Central memory CD8-positive, alpha-beta T cell (primary cell): ENCODE results near the gene DAAM1.

Experiments
- ATAC-seq: fragments of 150-1000 bp; cut with Tn5 transposase; replicated peaks from 2 replicates; pipeline ENCODE4 v1.10.0; 2022; ENCODE audit warnings: mild to moderate bottlenecking, moderate FRiP score, moderate number of reproducible peaks; ENCODE audit not compliant: poor library complexity, severe bottlenecking; ENCODE audit errors: extremely low read depth
- DNase-seq, 2 donors: peaks; one replicate each; pipeline ENCODE4 v3.0.0; 2021; ENCODE audit warnings: low spot score in 2 of 2
- H3K27ac Mint-ChIP-seq: one replicate; pipeline ENCODE4 v1.8.0; 2022; ENCODE audit warnings: low read depth, mild to moderate bottlenecking, moderate library complexity, mixed read lengths
- H3K27me3 Mint-ChIP-seq: one replicate; pipeline ENCODE4 v1.8.0; 2022; ENCODE audit warnings: mixed read lengths
- H3K36me3 Mint-ChIP-seq: one replicate; pipeline ENCODE4 v1.8.0; 2022; ENCODE audit warnings: mild to moderate bottlenecking, moderate library complexity, mixed read lengths; ENCODE audit not compliant: insufficient read depth
- H3K4me1 Mint-ChIP-seq: one replicate; pipeline ENCODE4 v1.8.0; 2022; ENCODE audit warnings: mixed read lengths
- H3K4me3 Mint-ChIP-seq: one replicate; pipeline ENCODE4 v1.8.0; 2022; ENCODE audit warnings: mild to moderate bottlenecking, moderate library complexity, mixed read lengths
- H3K9me3 Mint-ChIP-seq: one replicate; pipeline ENCODE4 v1.8.0; 2022; ENCODE audit warnings: mixed read lengths

DAAM1 gene

DNA sequence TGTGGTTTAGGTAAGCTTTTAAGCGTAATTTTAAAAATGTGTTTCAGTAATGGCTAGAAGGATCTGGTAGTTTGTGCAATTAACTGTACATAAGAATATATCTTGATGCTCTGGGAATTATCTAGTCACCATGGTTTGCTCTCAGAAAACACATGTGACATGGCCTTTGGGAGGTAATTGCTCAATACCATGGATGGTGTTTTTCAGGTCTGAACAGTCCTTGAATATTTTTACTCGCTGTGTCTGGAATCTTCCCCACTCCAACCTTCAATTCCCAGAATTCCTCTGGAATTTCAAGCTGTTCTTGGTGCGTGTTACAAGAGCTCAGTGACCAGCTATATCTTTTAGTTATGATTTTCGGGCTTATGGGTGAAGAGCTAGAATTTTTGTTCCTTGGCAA lies 85.3 kb downstream of the DAAM1 start:
- H3K27ac Mint-ChIP-seq, result no peak overlapping the region
- peaks cover 22% of the 10 kb centered on the region for H3K4me1 Mint-ChIP-seq
- no peaks in the 10 kb centered on the region for H3K27me3 Mint-ChIP-seq
- ATAC-seq, result no peak
- H3K9me3 Mint-ChIP-seq, result no peaks in the 10 kb centered on the region
- H3K4me3 Mint-ChIP-seq, result no peak overlapping the region
- H3K36me3 Mint-ChIP-seq, result no peaks in the 10 kb centered on the region
- no peak for DNase-seq

DNA sequence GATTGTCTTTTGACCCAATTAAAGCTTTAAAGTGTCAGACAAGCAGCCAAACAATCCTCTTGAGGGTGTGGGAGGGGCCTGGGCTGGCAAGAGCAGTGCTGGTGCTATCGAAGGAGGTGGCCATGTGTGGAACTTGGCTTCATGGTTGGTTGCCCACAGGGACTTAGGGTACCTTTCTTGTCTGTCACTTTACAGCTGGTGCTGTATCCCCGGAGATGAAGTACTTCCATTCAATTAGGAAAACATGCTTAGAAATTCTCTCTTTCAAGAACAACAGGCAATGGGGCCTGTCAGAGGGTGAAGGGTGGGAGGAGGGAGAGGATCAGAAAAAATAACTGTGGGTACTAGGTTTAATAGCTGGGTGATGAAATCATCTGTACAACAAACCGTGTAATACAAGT lies 86.5 kb downstream of the DAAM1 start:
- H3K9me3 Mint-ChIP-seq, result no peaks in the 10 kb centered on the region
- peak overlapping the region; percentile 12 for H3K4me3 Mint-ChIP-seq
- ATAC-seq (peak; percentile 62), DNase-seq (no peak)
- H3K27me3 Mint-ChIP-seq, result no peaks in the 10 kb centered on the region
- peak overlapping the region; percentile 54 for H3K27ac Mint-ChIP-seq
- H3K36me3 Mint-ChIP-seq, result no peaks in the 10 kb centered on the region
- peaks cover 22% of the 10 kb centered on the region for H3K4me1 Mint-ChIP-seq

DNA sequence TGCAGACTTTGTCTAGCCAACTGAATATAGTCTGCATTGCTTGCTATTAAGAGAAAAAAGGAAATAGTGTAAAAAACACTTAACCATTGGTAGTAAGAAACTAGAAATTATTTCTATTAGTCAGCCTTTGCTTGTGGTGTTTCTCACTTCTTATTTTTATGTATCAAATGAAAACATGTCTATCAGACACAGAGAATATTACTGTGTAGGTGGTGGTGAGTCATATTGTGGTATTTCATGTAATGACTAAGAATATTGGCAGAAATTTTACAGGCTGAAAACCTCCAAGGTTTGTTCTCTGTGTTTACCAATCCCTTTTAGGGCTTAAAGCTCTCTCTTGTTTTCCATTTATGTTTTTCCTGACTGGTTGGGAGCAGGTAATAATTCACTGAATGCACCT lies 87.2 kb downstream of the DAAM1 start:
- Mint-ChIP-seq H3K4me1 (peaks cover 22% of the 10 kb centered on the region), H3K4me3 (no peak overlapping the region), H3K9me3 (no peaks in the 10 kb centered on the region), H3K36me3 (no peaks in the 10 kb centered on the region), H3K27ac (peak overlapping the region; percentile 54), H3K27me3 (no peaks in the 10 kb centered on the region)
- DNase-seq, result no peak
- ATAC-seq, result peak; percentile 71

DNA sequence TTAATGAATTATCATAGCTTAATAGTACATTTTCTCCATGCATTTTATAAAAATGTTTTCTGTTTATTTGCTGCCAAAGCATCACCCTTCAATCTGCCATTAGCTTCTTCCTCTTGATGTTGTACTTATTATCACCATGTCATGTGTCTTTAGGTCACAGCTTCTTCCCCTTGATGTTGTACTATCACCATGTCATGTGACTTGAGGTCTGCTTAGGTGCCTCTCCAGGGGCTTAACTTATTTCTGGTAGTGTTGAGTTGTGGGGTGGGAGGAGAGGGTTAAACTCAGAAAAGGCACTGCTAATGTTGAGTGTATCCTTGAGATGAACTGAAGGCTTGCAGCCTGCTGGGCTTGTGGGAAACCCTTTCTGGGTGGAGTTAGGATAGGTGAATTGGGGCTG lies 87.8 kb downstream of the DAAM1 start:
- ATAC-seq, result no peak
- DNase-seq, result no peak
- Mint-ChIP-seq H3K27me3 (no peaks in the 10 kb centered on the region), H3K9me3 (no peaks in the 10 kb centered on the region), H3K36me3 (no peaks in the 10 kb centered on the region), H3K4me1 (peaks cover 22% of the 10 kb centered on the region), H3K27ac (peak overlapping the region; percentile 54), H3K4me3 (no peak overlapping the region)

DNA sequence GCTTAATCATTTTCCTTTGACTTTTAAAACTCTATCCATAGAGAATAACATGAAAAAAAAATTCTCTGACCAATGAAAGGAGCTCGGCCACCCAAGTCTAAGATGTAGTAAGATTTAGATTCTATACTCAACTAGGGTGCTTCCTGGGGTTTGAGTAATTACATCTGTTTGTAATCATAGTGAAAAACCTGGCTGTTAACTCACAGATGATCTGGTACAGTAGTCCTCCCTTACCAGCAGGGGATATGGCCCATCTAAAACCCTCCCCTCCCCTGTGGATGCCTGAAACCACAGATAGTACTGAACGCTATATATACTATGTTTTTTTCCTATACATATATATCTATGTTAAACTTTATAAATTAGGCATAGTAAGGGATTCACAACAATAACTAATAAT lies 89.2 kb downstream of the DAAM1 start:
- Mint-ChIP-seq H3K27me3 (no peaks in the 10 kb centered on the region), H3K36me3 (peaks cover 2% of the 10 kb centered on the region), H3K4me1 (peaks cover 22% of the 10 kb centered on the region), H3K27ac (no peak overlapping the region), H3K4me3 (no peak overlapping the region), H3K9me3 (no peaks in the 10 kb centered on the region)
- no peak for ATAC-seq
- no peak for DNase-seq

DNA sequence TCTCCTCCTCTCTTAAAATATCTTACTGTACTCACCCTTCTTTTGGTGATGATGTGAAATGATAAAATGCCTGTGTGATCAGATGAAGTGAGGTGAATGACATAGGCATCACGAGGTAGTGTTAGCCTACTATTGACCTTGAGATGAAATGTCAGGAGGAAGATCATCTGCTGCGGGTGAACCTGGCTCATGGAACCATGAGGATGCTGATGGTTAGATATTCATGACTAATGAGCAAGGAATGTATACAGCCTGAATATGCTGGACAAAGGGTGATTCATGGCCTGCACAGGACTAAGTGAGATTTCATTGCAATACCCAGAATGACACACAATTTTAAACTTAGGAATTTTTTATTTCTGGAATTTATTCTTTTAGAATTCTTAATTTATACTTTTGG lies 89.6 kb downstream of the DAAM1 start:
- no peak overlapping the region for H3K4me3 Mint-ChIP-seq
- H3K27ac Mint-ChIP-seq, result no peak overlapping the region
- no peaks in the 10 kb centered on the region for H3K9me3 Mint-ChIP-seq
- ATAC-seq (no peak), DNase-seq (no peak)
- peaks cover 2% of the 10 kb centered on the region for H3K36me3 Mint-ChIP-seq
- H3K4me1 Mint-ChIP-seq, result peaks cover 22% of the 10 kb centered on the region
- no peaks in the 10 kb centered on the region for H3K27me3 Mint-ChIP-seq

DNA sequence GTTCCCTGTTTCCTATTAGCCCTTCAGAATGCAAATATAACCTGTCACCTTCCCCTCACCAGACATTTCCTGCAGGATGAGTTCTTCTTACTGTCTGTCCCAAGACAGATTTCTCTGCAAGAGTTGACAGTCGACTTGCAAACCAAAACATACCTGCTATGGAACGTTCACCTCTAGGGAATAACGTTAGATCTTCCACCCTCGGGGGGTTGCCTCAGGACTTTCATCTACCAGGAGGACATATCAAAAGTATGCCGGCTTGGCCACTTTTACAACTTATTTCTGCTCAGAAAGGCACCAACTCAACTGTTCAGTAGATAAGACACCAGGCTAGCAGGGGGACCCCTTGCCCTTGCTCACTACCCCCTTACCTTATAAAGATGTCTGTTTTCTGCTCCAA lies 92.5 kb downstream of the DAAM1 start:
- Mint-ChIP-seq H3K9me3 (peaks cover 7% of the 10 kb centered on the region), H3K27ac (no peak overlapping the region), H3K4me3 (no peak overlapping the region), H3K27me3 (no peaks in the 10 kb centered on the region), H3K4me1 (peaks cover 6% of the 10 kb centered on the region), H3K36me3 (peaks cover 2% of the 10 kb centered on the region)
- DNase-seq, result no peak
- no peak for ATAC-seq

DNA sequence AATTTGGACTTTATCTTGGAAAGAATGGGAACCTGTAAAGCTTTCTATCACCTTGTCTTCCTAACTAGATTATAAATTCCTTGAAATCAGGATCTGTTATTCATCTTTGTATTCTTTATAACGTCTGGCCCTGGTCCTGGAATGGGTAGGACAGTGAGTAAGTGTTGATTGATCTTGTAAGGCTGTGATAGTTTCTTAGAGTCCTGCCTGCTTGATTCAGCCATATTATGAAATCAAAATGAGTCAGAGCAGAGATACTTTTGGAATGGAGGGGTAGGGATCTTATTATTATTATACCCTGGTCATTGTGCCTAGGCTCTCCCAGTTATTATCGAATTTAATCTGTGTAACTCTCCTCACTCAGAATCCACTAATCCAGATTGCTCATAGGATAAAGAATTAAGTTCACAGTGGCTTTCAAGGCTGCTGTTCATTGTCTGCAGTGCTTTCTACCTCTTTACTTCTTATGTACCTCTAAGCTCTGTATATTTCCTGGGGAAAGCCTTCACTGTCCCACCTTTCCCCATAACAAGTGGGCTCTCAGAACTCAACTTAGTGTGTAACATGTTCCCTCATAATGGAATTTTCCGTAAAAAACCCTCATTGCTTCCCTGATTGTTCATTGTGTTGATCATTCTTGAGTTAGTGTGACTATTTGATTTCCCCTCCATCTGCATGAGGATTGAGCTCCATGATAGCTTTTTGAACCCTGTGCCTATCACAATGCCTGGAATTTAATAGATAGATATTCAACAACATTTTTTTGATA lies 93.3 kb downstream of the DAAM1 start:
- no peak for DNase-seq
- H3K27me3 Mint-ChIP-seq, result no peaks in the 10 kb centered on the region
- H3K4me1 Mint-ChIP-seq, result no peaks in the 10 kb centered on the region
- H3K4me3 Mint-ChIP-seq, result no peak overlapping the region
- ATAC-seq, result no peak
- no peak overlapping the region for H3K27ac Mint-ChIP-seq
- peaks cover 9% of the 10 kb centered on the region for H3K9me3 Mint-ChIP-seq
- H3K36me3 Mint-ChIP-seq, result peaks cover 2% of the 10 kb centered on the region

DNA sequence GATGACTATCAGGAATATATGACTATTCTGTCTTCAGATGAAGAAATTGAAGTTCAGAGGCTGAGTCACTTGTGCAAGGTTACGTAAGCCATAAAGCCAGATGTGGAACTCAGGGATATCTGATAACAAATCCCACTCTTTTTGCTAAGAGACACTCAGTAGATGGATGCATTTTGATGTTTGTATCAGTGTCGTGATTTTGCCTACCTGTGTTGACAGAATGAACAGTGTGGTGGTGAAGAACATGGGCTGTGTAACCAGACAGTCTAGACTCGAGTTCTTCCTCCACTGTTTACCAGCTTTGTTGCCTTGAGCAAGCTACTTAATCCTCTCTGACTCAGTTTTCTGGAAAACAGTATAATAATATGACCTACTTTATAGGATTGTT lies 93.9 kb downstream of the DAAM1 start:
- peaks cover 2% of the 10 kb centered on the region for H3K36me3 Mint-ChIP-seq
- no peaks in the 10 kb centered on the region for H3K27me3 Mint-ChIP-seq
- no peak overlapping the region for H3K4me3 Mint-ChIP-seq
- no peak for ATAC-seq
- no peak overlapping the region for H3K27ac Mint-ChIP-seq
- H3K9me3 Mint-ChIP-seq, result peaks cover 9% of the 10 kb centered on the region
- H3K4me1 Mint-ChIP-seq, result no peaks in the 10 kb centered on the region
- DNase-seq, result no peak

DNA sequence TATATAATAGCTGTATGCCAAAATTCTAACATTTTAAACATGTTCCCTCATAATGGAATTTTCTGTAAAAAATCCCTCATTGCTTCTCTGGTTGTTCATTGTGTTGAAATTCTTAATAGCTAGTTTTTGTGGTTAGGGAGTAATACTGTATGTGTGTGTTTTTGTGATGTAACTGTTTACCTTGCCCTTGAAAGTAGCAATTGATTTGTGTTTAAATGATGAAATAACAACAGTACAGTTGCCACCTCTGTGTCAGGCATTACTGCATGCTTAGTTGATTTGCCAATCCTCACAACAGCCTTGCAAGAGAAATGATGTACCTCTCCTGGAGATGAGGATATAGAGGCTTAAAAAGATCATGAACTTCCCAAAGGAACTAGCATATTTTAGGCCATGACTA lies 94.9 kb downstream of the DAAM1 start:
- Mint-ChIP-seq H3K4me1 (no peaks in the 10 kb centered on the region), H3K36me3 (peaks cover 2% of the 10 kb centered on the region), H3K27me3 (no peaks in the 10 kb centered on the region), H3K27ac (no peak overlapping the region), H3K9me3 (peaks cover 9% of the 10 kb centered on the region), H3K4me3 (no peak overlapping the region)
- ATAC-seq, result no peak
- no peak for DNase-seq

DNA sequence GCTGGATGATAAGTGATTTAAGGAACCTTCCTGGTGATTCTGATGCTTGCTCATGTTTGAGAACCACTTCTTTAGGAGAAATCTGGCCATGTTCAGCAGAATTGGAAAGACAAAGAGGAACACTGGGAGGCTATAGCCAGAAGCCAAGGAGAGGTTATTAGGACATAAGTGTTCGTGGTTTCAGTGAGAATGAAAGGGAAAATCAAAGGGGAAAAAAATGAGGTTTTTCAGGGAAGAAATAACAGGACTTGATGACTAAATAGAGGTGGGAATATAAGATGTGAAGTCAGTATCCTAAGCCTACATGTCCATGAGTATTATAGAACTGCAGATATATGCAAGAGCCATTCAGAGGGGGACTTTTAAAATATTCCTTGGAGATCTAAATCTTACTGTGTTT lies 95.6 kb downstream of the DAAM1 start:
- no peak overlapping the region for H3K4me3 Mint-ChIP-seq
- peaks cover 2% of the 10 kb centered on the region for H3K36me3 Mint-ChIP-seq
- no peaks in the 10 kb centered on the region for H3K27me3 Mint-ChIP-seq
- DNase-seq (no peak), ATAC-seq (no peak)
- no peaks in the 10 kb centered on the region for H3K4me1 Mint-ChIP-seq
- peaks cover 9% of the 10 kb centered on the region for H3K9me3 Mint-ChIP-seq
- no peak overlapping the region for H3K27ac Mint-ChIP-seq

DNA sequence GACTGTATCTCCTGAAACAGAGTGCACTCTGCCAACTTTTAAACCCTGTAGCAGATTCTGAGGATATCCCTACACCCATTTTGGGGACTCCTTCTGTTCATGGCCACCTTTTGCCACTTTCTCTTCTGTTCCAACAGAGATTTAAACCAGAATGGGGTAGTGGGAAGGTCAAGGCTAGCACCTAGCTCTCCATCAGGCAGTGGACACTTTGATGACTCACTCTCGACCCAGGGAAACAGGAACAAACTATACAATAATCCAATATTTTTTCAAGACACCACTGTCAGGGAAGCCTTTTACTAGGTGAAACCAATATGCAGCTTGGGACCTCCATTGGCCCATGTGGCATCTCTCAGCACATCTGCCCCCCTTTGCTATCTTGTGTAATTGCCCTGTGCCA lies 103.6 kb downstream of the DAAM1 start:
- no peaks in the 10 kb centered on the region for H3K27me3 Mint-ChIP-seq
- H3K36me3 Mint-ChIP-seq, result no peaks in the 10 kb centered on the region
- H3K4me1 Mint-ChIP-seq, result peaks cover 6% of the 10 kb centered on the region
- no peak overlapping the region for H3K4me3 Mint-ChIP-seq
- no peak for ATAC-seq
- no peaks in the 10 kb centered on the region for H3K9me3 Mint-ChIP-seq
- DNase-seq, result no peak
- no peak overlapping the region for H3K27ac Mint-ChIP-seq

DNA sequence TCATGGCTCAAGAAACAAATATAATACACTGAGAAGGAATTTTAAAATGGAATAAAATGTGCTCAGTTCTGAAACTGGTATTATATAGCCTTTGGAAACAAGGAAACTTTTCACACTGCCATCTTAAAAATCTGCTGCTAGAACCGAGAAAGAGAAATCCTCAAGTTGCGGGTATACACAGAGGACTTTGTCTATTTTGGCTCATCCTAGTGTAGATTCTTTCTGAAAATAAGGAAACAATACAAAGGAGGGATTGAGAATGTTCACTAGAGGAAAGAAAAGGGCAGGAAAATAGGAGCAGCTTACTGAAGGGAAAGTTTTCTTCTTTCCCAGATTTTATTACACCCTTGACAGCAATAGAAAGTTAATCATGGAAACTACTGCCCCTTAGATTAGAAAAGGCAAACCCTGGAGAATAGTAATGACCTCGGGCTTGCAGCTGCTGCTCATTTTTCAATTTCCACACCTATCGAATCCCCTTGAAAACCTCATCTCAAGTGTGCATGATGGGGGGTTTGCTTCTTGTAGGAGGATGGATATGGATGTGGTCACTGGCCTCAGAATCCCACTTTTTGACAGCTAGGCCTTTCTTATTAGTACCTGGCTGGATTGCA lies 104.6 kb downstream of the DAAM1 start:
- no peak overlapping the region for H3K27ac Mint-ChIP-seq
- H3K9me3 Mint-ChIP-seq, result no peaks in the 10 kb centered on the region
- DNase-seq (no peak), ATAC-seq (no peak)
- no peak overlapping the region for H3K4me3 Mint-ChIP-seq
- H3K4me1 Mint-ChIP-seq, result peaks cover 8% of the 10 kb centered on the region
- H3K27me3 Mint-ChIP-seq, result no peaks in the 10 kb centered on the region
- no peaks in the 10 kb centered on the region for H3K36me3 Mint-ChIP-seq
